B cell (primary cell): ENCODE measurements around the gene GPR150.

Experiments
- CTCF ChIP-seq: fragments of 200-600 bp; IDR thresholded peaks from one replicate; pipeline ENCODE4 v1.8.0; 2022; ENCODE audit warnings: antibody characterized with exemption, mild to moderate bottlenecking
- EZH2 ChIP-seq: IDR thresholded peaks from 2 replicates; pipeline ENCODE4 v1.6.1; 2012; ENCODE audit warnings: borderline replicate concordance, low read depth, mild to moderate bottlenecking, moderate library complexity, low read length; ENCODE audit not compliant: insufficient read depth, poor library complexity, severe bottlenecking

GRCh38 chr5:95628933-95629332 is 9.0 kb downstream of the GPR150 start:
- TF ChIP-seq CTCF = no peak
- TF ChIP-seq EZH2 = no peak
